ENCODE data around the gene LMNTD2. TPM values are rescaled to one million over a fixed set of nuclear protein-coding genes. Genes with fewer than 3 reads are reported as not detected.
A peak's percentile ranks its signal among the peaks of the same experiment; 100 is the strongest.

LMNTD2 gene, protein sequence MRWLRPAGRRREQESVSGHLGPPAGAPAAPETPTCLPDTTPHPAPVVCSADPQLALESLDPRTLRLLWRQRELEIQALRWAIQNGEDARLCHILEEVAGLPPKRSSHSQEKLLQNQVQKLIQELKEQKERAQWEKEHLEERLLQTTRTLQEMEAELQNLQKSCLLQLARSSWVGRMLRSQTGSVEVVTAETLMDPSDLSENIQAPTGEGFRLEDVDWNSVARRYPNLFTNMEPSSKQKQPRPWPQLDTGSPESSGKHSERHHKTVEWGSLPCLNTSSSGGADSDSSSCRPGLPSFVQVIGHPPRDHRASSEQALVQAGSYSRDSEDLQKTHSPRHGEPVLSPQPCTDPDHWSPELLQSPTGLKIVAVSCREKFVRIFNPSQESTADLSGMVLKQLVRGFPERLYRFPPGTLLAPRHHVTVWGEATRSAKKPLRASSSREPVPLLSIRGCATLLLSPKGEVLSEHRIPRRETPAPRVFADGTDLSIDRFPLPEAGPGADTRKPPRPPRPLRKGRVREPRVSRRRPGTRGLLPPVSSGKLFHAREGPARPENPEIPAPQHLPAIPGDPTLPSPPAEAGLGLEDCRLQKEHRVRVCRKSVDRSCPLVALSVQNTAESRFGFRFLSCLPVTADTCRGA
- total RNA-seq: 1 to 10 TPM in 4 of 8 experiments, under 1 TPM in 4; 0.29 to 5.4 (median 0.88) TPM

DNA sequence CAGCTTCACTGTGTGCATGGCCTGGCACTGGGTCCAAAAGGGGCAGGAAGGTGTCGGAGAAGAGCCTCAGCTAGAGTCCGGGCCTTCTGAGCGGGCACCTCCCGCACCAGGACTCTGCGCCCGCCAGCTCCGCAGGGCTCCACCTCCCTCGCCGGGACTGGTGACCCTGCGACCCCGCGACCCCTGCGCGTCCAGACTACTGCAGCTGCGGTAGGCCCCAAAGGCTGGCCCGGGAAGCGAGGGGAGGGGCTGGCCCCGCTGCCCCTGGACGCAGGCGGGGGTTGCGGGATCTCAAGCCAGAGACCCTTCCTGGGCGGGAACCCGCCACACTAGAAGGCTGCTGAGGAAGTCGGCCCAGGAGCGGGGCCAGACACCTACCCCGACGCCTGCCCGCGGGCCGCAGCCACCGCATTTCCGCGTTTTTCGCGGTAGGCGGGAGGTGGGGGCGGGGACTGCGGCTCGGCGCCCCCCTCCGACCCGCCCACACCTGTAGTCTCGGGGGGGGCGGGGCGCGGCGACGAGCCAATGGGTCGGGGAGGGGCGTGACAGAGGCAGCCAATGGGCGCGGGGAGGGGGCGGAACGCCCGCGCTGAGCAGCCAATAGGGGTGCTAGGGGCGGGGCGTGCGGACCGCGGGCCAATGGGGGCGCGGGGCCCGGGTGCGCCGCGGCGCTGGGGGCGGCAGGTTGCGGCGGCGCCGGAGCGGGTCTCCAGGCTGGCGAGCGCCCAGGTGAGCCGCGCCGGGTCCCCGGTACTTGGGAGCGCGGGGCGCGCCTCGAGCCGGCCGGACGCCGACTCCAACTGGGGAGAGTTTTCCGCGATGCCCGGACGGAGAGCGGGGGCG, at the start of gene LMNTD2, which contains the start of gene RASSF7:
LMNTD2 (minus strand) TSS at position 434 of the 843 bp plus-strand sequence; CDS start at position 412, 22 bp downstream.
RASSF7 (plus strand) TSS at position 666 of the 843 bp plus-strand sequence. CDS start 799 bp downstream, outside the sequence.
- in situ Hi-C loops (cut with MboI; ENCODE audit: low pct_unique_long_range_greater_than_20kb in 2 of 9, low sequenced_read_pairs in 9 of 9, unreplicated experiment in 9 of 9): loop anchor here in 1 of 9 experiments (25.0 kb wide), 1 partner anchor 202 kb away; no protein-coding TSS in a partner anchor
- 0% methylated on average over 2 of the region's 95 CpGs; no CpG with 5 or more reads in 9 of the 10 experiments for WGBS, 10 experiments

DNA sequence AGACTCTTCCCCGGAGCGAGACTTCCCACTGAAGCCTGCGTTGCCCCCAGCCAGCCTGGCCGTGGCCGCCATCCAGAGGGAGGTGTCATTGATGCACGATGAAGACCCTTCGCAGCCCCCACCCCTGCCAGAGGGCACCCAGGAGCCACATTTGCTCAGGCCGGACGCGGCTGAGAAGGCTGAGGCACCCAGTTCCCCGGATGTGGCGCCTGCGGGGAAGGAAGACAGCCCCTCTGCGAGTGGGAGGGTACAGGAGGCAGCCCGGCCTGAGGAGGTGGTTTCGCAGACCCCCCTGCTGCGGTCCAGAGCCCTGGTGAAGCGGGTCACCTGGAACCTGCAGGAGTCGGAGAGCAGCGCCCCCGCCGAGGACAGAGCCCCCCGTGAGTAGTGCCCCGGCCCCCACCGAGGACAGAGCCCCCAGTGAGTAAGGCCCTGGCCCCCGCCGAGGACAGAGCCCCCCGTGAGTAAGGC, 48.8 kb upstream of the LMNTD2 start:
- no peak overlapping the region for H3K4me3 ChIP-seq
- in situ Hi-C loops (cut with MboI; ENCODE audit: low pct_unique_long_range_greater_than_20kb in 2 of 9, low sequenced_read_pairs in 9 of 9, unreplicated experiment in 9 of 9): no loop called here
- no peak overlapping the region for H3K27ac ChIP-seq
- no peak for ATAC-seq (replicated peaks in 6 of 8)
- no peaks in the 10 kb centered on the region for H3K4me1 ChIP-seq (replicated peaks in 1 of 2)
- WGBS, 10 experiments: 75 to 100% (median 93%) methylated on average over 2 to 3 of the region's 28 CpGs; no CpG with 5 or more reads in 7 of the 10 experiments

More for the DNA sequence above, at the start of gene LMNTD2, which contains the start of gene RASSF7:
- Histone ChIP-seq H3K4me1 (replicated peaks in 1 of 2) (peaks cover 8 to 11% of the 10 kb centered on the region in 2 donors), H3K4me3 (peak within 1 kb of the TSS; percentile 73 to 94 (median 77)), H3K27ac (peak within 1 kb of the TSS in 1 of 2 donors; percentile 52)
- peak; percentile 82 to 90 (median 89) for ATAC-seq (replicated peaks in 6 of 8)

DNA sequence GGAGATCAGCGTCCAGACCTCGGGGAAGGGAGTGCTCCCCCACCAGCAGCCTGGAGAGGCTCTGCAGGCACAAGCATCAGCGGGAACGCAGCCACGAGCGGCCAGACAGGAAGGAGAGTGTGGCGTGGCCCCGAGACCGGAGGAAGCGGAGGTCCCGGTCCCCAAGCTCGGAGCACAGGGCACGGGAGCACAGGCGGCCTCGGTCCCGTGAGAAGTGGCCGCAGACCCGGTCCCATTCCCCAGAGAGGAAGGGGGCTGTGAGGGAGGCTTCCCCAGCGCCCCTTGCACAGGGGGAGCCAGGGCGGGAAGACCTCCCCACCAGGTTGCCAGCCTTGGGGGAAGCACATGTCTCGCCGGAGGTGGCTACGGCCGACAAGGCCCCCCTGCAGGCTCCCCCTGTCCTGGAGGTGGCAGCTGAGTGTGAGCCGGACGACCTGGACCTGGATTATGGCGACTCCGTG, 48.3 kb upstream of the LMNTD2 start:
- in situ Hi-C loops (cut with MboI; ENCODE audit: low pct_unique_long_range_greater_than_20kb in 2 of 9, low sequenced_read_pairs in 9 of 9, unreplicated experiment in 9 of 9): no loop called here
- no peak overlapping the region for H3K4me3 ChIP-seq
- H3K4me1 ChIP-seq (replicated peaks in 1 of 2): no peaks in the 10 kb centered on the region
- no peak overlapping the region for H3K27ac ChIP-seq
- 85 to 89% (median 87%) methylated on average over 3 to 4 of the region's 28 CpGs; no CpG with 5 or more reads in 7 of the 10 experiments for WGBS, 10 experiments
- ATAC-seq (replicated peaks in 6 of 8): no peak

DNA sequence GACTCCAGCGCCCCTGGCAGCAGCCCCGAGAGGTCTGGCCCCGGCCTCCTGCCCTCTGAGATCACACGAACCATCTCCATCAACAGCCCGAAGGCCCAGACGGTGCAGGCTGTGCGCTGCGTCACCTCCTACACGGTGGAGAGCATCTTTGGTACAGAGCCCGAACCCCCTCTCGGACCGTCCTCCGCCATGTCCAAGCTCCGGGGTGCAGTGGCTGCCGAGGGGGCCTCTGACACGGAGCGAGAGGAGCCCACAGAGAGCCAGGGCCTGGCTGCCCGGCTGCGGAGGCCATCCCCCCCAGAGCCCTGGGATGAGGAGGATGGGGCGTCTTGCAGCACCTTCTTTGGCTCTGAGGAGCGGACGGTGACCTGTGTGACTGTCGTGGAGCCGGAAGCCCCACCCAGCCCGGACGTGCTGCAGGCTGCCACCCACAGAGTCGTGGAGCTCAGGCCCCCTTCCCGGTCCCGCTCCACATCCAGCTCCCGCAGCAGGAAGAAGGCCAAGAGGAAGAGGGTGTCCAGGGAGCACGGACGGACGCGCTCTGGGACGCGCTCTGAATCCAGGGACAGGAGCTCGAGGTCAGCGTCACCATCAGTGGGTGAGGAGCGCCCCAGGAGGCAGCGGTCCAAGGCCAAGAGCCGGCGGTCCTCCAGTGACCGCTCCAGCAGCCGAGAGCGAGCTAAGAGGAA, 47.6 kb upstream of the LMNTD2 start:
- H3K4me3 ChIP-seq: no peak overlapping the region
- 87 to 100% (median 92%) methylated on average over 1 to 19 of the region's 45 CpGs; no CpG with 5 or more reads in 6 of the 10 experiments for WGBS, 10 experiments
- in situ Hi-C loops (cut with MboI; ENCODE audit: low pct_unique_long_range_greater_than_20kb in 2 of 9, low sequenced_read_pairs in 9 of 9, unreplicated experiment in 9 of 9): no loop called here
- no peaks in the 10 kb centered on the region for H3K4me1 ChIP-seq (replicated peaks in 1 of 2)
- no peak overlapping the region for H3K27ac ChIP-seq
- peak in 3 of 8 experiments; percentile 7 to 12 (median 8) for ATAC-seq (replicated peaks in 6 of 8)

DNA sequence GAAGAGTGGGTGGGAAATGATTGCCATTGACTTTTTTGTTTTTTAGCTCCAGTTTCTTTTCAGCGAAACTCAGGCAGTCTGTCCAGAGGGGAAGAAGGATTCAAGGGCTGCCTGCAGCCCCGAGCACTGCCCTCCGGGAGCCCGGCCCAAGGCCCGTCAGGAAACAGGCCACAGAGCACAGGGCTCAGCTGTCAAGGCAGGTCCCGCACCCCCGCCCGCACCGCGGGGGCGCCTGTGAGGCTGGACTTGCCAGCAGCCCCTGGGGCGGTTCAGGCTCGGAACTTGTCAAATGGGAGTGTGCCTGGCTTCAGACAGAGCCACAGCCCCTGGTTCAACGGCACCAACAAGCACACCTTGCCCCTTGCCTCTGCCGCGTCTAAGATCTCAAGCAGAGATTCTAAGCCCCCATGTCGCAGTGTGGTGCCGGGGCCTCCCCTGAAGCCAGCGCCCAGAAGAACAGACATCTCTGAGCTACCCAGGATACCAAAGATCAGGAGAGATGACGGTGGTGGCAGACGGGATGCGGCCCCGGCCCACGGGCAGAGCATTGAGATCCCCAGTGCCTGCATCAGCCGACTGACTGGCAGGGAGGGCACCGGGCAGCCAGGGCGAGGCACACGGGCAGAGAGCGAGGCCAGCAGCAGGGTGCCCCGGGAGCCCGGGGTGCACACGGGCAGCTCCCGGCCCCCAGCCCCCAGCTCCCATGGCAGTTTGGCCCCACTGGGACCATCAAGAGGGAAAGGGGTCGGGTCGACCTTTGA, 46.7 kb upstream of the LMNTD2 start:
- H3K27ac ChIP-seq: no peak overlapping the region
- no peak overlapping the region for H3K4me3 ChIP-seq
- H3K4me1 ChIP-seq (replicated peaks in 1 of 2): no peaks in the 10 kb centered on the region
- in situ Hi-C loops (cut with MboI; ENCODE audit: low pct_unique_long_range_greater_than_20kb in 2 of 9, low sequenced_read_pairs in 9 of 9, unreplicated experiment in 9 of 9): no loop called here
- ATAC-seq (replicated peaks in 6 of 8): peak in 2 of 8 experiments; percentile 15 to 23
- WGBS, 10 experiments: 88 to 100% (median 96%) methylated on average over 1 to 4 of the region's 35 CpGs; no CpG with 5 or more reads in 5 of the 10 experiments

DNA sequence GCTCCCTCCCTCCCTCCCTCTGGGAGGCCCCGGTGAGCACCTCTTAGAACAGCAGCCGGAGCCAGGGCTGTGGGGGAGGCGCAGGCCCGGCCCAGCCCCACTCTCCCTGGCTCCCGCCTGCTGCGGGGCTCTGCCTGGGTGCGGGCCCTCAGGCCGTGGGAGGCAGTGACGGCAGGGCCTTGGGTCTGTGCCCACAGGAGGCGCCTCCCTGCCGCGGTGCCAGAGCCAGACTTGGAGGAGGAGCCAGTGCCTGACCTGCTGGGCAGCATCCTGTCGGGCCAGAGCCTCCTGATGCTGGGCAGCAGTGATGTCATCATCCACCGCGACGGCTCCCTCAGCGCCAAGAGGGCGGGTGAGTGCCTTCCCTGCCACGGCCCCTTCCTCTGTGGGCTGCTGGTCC, 45.7 kb upstream of the LMNTD2 start:
- in situ Hi-C loops (cut with MboI; ENCODE audit: low pct_unique_long_range_greater_than_20kb in 2 of 9, low sequenced_read_pairs in 9 of 9, unreplicated experiment in 9 of 9): no loop called here
- peak in 4 of 8 experiments; percentile 9 to 70 (median 66) for ATAC-seq (replicated peaks in 6 of 8)
- WGBS, 10 experiments: 100% methylated on average over 3 of the region's 19 CpGs; no CpG with 5 or more reads in 9 of the 10 experiments
- Histone ChIP-seq H3K27ac (no peak overlapping the region), H3K4me3 (no peak overlapping the region), H3K4me1 (replicated peaks in 1 of 2) (no peaks in the 10 kb centered on the region)

DNA sequence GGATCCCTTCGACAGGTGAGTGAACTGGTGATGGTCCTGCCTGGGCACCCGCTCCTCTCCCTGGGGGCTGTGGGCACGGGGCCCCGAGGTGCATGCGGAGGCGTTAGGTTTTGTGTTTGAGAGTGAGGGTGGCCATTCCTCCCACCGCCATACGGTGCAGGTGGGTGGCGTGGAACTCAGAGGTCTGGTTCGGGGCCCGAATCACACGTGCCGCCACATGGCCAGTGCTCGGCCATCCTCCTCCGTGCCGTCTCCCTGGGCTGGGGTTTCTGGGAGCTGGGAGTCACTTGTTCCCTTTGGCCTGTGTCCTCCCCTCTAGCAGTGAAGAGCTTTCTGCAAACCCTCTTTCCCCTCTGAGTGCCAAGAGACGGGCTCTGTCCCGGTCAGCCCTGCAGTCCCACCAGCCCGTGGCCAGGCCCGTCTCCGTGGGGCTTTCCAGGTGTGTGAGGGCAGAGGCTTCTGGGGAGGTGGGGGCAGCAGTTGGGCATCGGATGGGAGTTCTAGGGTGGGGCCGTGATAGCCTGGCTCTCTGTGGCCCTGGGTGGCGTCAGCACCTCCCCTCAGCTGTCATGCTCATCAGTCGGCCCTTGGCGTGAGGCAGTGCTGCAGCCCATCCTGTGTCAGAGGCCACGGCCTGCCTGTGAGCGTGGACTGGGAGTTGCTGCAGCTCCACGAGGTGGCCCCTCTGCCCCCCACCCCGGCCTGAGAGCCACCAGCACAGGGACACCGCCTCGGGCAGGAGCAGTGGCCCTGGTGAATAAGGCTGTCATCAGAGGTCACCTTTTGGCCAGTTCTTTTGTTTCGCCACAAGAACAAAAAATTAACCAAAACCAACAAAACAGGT, 45.0 kb upstream of the LMNTD2 start:
- Histone ChIP-seq H3K4me3 (no peak overlapping the region), H3K27ac (no peak overlapping the region), H3K4me1 (replicated peaks in 1 of 2) (no peaks in the 10 kb centered on the region)
- 92 to 100% (median 100%) methylated on average over 2 to 6 of the region's 33 CpGs; no CpG with 5 or more reads in 5 of the 10 experiments for WGBS, 10 experiments
- in situ Hi-C loops (cut with MboI; ENCODE audit: low pct_unique_long_range_greater_than_20kb in 2 of 9, low sequenced_read_pairs in 9 of 9, unreplicated experiment in 9 of 9): no loop called here
- no peak for ATAC-seq (replicated peaks in 6 of 8)

DNA sequence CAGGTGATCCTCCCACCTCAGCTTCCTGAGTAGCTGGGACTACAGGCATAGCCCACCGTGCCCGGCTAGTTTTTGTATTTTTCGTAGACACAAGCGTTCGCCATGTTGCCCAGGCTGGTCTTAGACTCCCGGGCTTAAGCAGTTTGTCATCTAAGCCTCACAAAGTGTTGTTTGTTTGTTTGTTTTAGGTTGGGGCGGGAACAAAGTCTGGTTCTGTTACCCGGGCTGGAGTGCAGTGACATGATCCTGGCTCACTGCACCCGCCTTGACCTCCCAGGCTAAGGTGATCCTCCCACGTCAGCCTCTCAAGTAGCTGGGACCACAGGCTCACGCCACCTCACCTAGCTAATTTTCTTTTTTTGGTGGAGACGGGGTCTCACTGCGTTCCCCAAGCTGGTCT, 42.6 kb upstream of the LMNTD2 start:
- Histone ChIP-seq H3K4me3 (no peak overlapping the region), H3K4me1 (replicated peaks in 1 of 2) (no peaks in the 10 kb centered on the region), H3K27ac (no peak overlapping the region)
- in situ Hi-C loops (cut with MboI; ENCODE audit: low pct_unique_long_range_greater_than_20kb in 2 of 9, low sequenced_read_pairs in 9 of 9, unreplicated experiment in 9 of 9): no loop called here
- ATAC-seq (replicated peaks in 6 of 8): no peak
- WGBS, 10 experiments: 81 to 100% (median 94%) methylated on average over 2 to 12 of the region's 13 CpGs; no CpG with 5 or more reads in 1 of the 10 experiments

DNA sequence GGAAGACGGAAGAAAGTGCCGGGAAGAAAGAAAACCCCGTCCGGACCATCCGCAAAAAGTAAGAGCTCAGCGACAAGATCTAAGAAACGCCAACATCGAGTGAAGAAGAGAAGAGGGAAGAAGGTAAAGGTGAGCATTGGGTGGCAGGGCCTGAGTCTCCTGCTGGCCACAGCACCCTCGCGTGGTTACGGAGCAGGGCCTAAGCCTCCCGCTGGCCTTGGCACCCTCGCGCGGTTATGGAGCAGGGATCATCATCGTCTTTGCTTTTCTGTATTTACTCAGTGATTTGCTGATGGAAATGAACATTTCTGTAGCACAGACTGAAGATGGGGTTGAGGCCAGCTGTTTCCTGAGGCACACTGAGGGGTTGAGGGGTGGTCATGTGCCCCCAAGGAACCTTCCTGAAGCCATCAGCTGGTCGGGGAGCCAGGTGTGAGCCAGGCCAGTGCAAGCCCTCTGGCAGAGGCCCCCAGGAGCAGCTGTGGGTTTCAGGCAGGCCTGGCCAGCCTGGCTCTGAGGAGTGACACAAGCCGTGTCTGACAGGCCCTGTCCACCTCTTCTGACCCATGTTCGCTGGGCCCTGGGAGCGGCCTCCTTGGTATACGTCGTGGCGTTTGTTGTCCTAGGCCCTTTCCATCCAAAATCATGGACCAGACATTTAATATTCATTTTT, 41.2 kb upstream of the LMNTD2 start:
- H3K4me1 ChIP-seq (replicated peaks in 1 of 2): no peaks in the 10 kb centered on the region
- no peak overlapping the region for H3K4me3 ChIP-seq
- ATAC-seq (replicated peaks in 6 of 8): no peak
- no peak overlapping the region for H3K27ac ChIP-seq
- 83 to 100% (median 93%) methylated on average over 1 to 13 of the region's 23 CpGs; no CpG with 5 or more reads in 2 of the 10 experiments for WGBS, 10 experiments
- in situ Hi-C loops (cut with MboI; ENCODE audit: low pct_unique_long_range_greater_than_20kb in 2 of 9, low sequenced_read_pairs in 9 of 9, unreplicated experiment in 9 of 9): no loop called here

DNA sequence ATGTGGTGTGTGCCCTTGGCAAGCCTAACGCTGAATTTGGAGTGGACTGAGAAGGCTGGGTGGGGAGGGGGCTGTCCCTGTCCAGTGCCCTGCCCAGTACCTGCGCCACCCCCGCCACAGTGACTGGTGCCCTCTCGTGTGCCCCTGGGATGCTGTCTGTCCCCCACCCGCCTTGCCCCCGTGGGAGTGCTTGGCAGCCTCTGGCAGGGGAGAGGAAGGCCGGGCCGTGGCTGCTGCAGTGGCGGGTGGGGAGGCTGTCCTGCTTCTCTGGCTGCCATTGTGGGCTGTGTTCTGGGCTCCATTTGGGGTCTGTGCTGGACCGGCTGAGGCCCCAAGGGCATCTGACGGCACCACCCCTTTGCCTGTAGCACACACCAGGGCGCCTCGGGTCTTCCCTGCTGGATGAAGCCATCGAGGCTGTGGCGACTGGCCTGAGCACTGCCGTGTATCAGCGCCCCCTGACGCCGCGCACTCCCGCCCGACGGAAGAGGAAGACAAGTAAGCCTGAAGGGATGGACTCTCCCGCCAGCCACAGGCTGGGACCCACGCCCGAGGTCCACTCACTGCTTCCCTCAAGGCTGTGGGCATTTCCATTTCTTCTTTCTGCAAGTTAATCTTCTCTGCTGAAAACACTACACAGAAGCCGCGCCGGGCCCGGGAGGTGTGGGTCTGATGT, 37.6 kb upstream of the LMNTD2 start:
- no peak overlapping the region for H3K4me3 ChIP-seq
- peak in 3 of 8 experiments; percentile 9 to 19 (median 12) for ATAC-seq (replicated peaks in 6 of 8)
- 60 to 100% (median 97%) methylated on average over 1 to 10 of the region's 30 CpGs; no CpG with 5 or more reads in 5 of the 10 experiments for WGBS, 10 experiments
- in situ Hi-C loops (cut with MboI; ENCODE audit: low pct_unique_long_range_greater_than_20kb in 2 of 9, low sequenced_read_pairs in 9 of 9, unreplicated experiment in 9 of 9): no loop called here
- H3K27ac ChIP-seq: no peak overlapping the region
- H3K4me1 ChIP-seq (replicated peaks in 1 of 2): no peaks in the 10 kb centered on the region
